HG03135 (cell line): Measurements from ENCODE around the gene DNAJB8.

Source experiments
- ATAC-seq: cut with Tn5 transposase; IDR thresholded peaks from one replicate; pipeline ENCODE4 v1.9.1; 2021; ENCODE audit warnings: mild to moderate bottlenecking, moderate library complexity; ENCODE audit not compliant: unreplicated experiment

Gene DNAJB8

GRCh38 chr3:128483657-128484403, 17.1 kb upstream of the DNAJB8 start:
- no peak for ATAC-seq

DNA sequence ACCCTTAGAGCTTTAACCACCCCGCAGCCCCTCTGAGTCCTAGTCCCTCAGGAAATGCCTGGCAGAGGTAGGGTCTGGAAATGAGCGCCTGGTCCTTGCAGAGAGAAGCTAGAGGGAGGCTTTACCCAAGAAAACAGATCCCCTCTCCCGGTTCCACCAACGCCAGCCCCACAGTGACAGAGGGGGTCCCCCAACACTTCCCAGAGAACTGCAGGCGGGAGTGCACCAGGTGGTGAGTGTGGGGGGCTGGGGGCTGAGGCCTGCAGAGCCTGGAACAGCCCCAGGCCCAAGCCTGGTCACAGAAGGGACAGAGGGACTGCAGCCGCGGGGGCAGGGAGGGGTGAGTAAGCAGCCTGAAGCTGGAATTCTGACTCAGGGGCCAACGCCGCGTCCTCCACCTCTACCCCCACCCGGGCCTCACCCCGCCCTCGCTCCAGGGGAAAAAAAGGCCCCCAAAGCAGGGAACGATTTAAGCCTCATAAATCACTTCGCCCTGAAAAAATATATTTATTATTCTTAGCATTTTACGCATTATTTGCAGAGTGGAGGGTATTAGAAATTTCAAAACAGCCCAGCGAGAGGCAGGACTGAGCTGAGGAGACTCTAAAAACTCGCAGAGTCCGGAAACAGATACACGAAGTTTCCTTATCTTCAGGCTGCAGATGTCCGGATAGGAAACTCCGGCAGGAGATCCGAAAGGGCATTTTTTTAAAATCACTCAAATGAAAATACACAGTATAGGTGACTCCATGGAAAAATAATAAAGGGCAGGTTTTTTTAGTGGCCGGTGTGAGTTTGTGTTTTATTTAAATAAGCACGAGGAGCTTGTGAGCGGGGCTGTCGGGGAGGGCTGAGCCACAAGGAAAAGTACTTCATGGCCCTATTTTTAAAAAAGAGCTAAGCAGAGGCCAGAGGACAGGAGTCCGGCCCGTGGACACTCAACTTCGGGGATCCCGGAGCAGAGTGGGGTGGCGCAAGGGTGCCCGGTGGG, 16.3 kb upstream of the DNAJB8 start:
- no peak for ATAC-seq

GRCh38 chr3:128482175-128482574, 15.5 kb upstream of the DNAJB8 start:
- ATAC-seq: no peak

DNA sequence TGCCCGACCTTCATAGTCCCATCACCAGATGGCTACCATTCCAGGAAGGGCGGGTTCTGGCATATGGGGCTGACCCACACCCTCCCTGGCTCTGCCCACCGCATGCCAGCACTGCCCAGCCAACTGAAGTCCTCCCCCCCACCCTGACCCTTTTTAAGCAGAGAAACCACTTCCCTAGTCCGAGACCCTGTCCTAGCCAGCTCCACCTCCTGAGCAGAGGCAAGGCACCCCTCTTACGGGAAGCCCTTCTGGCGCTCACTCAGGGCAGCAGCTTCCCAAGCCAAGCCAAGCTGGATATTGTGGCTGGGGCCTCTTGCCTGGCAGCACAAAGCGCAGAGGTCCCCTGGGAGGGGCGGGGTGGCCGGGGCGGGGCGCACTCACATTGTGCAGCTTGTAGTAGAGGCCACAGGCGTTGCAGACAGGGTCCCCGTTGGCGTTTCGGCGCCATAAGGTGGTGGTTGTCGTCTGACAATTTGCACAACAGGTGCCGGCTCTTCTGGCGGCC, 14.8 kb upstream of the DNAJB8 start:
- ATAC-seq: no peak

DNA sequence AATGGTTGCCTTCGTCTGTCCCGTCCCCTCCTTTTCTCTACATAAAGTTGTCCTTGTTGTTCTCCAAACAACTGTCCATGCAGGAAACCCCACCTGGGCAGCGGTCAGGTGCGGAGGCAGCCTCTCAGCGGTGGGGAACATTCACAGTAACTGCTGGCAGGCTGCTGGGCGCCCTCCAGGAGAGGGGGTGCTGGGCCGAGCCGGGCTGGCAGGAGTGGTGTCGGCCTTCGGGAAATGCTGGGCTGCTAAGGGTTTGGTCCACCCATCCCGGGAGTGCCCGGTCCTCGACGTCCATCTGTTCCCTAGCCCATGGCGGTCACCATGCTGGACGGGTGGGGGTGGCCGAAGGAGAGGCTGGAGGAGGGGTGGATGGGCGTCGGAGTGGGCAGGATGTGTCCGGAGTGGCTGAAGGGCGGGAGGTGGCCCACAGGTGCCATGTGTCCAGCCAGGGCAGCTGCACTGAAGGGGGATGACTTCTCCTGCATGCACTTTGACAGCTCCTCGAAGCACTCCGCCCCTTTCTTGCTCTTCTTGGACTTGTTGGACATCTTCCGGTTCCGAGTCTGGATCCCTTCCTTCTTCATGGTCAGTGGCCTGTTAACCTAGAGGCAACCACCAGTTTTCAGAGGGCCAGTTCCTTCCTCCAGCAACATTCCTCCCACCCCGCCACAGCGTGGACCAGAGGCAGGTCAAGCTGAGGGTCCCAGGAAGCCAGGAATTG, 14.2 kb upstream of the DNAJB8 start:
- no peak for ATAC-seq

GRCh38 chr3:128480278-128480677, 13.6 kb upstream of the DNAJB8 start:
- ATAC-seq: no peak

DNA sequence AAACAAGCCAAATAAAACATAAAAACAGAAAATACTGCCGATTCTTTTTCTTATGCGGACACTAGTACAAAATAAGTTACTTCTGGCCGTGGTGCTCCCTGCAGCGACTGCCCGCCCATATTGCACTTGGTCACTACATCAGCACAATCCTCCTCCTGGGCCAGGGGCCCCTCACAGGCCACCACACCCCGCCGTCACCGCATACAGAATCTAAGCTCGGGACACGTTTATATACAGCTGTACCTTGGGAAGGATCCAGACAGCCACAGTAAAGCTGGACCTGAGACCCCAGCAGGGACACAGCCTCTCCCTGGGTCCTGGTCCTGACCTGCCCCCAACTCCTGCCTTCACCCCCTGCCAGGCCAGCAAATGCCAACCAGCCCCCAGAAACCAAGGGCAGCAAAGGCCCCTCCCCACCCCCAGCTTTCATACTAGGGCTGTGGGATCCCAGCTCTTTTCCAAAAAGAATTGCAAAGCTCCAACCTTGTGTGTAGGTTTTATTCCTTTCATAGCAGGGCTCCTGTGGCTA, 12.9 kb upstream of the DNAJB8 start:
- no peak for ATAC-seq

- no peak for ATAC-seq
Measured at GRCh38 chr3:128478576-128479506, 12.2 kb upstream of the DNAJB8 start.

GRCh38 chr3:128476659-128477058, 10.0 kb upstream of the DNAJB8 start:
- ATAC-seq: no peak

DNA sequence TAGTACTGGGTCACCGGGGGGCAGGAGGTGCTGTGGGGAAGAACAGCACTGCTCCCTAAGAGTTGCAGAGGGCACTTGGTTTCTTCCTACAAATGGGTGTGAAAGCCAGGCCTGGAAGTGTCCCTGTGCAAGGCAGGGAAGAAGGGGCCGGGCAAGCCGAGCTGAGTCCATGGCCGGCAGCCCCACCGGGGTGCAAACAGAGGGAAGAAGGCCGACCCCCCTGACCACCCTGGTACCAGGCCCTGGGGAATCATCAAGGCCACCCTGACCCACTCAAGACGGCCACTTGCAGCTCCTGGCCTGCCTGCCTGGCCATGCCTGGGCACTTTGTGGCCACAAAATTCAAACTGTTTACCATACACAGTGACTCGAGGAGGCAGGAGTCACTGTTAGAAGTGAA, 8.7 kb upstream of the DNAJB8 start:
- ATAC-seq: no peak

GRCh38 chr3:128473737-128474136, 7.0 kb upstream of the DNAJB8 start:
- no peak for ATAC-seq

- no peak for ATAC-seq
Measured at GRCh38 chr3:128473180-128473519, 6.5 kb upstream of the DNAJB8 start.

- no peak for ATAC-seq
Measured at GRCh38 chr3:128472449-128473179, 5.9 kb upstream of the DNAJB8 start.

DNA sequence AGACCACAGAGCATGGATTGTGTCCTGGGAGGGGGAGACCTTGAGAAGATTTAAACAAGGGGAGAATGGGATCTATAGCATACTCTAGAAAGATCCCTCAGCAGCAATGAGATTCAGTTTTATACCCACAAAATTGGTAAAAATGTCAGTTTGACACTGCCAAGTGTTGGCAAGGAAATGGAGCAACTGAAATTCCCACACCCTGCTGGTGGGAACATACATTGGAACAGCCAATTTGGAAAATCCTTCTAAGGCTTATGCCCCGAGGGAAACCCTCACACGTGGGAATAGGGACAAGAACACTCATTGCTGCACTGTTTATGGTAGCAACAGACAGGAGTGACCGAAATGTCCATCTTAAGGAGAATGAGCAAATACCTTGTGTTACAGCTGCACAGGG, 5.0 kb upstream of the DNAJB8 start:
- ATAC-seq: no peak

- ATAC-seq: no peak
Measured at GRCh38 chr3:128471110-128471509, 4.4 kb upstream of the DNAJB8 start.

DNA sequence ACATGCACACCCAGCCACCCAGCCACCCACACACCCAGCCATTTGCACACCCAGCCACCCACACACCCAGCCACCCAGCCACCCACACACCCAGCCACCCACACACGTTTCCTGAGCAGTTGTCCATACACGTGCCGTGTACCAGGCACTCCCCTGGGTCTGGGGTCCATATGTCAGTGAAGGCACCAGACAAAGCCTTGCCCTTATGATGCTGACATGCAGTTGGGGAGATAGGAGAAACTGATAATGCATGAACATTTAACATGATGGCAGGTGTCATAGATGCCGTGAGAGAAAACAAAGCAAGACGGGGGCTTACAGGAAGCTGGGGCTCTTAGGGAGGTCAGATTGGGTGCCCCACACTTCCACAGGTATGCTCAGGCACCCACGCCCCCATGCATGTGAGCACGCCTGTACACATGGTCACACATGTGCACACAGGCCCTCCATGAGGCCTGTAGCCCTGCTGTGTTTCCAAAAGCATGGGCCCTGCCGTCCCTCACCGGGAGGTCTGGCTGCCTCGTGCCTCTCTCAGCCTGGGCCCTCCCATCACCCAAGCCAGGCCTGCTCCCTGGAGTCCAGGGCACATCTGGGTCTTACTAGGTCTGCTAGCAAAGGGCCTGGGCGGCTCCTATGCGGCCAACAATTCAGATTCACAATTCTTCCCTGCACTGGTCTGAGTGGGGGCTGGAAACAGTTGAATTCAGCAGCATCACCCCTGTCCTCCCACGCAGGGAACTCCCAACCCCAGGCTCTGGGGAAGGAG, 3.6 kb upstream of the DNAJB8 start:
- no peak for ATAC-seq

DNA sequence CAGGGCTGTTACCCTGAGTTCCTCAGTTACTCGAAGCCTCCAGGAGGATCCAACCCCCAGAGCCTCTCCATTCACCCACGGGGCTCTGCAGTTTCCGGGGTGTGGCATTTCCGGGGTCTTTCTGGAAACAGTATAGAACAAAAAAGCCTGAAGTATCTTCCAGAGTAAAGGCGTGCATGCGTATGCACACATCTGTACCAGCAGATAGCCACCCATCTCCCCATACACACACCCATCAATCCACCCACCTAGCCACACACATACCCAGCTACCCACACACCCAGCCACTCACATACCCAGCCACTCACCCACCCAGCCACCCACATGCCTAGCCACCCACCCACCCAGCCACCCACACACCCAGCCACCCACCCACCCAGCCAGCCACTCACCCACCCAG, 2.9 kb upstream of the DNAJB8 start:
- no peak for ATAC-seq

DNA sequence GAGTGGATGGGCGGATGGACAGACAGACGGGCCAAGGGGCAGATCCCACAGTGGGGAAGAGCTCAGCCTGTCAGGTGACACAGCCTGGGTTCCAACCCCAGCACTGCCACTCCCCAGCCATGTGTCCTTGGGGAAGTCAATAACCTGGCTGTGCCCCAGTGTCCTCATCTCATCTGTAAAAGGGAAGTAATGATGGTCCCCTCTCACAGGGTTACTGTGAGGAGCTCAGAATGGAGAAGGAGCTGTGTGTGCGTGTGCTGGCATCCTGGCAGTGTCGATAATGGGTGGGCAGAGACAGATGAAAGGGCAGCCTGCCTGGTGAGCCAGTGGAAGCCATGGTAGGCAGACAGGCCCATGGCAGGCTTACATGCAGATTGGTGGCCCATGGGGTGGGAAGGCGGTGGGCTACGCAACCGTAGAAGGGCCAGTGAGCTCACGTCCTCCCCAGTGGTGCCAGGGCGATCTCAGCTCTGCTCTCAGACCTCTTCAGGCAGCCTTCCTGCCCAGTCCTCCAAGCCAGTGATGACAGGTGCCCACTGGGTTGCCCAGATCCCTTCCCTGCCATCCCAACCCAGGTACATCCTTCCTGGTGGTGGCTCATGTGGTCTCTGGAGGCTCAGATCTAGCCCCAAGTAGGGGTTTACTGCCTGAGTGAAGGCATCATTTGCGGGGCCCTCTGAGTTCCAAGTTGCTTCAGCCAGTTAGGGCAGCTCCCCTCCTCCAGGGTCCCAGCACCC, 2.3 kb upstream of the DNAJB8 start:
- ATAC-seq: no peak
